HUES64 (cell line): ENCODE results near the gene FGD5.

Source experiments
- H3K27ac ChIP-seq: 2 replicates; pipeline ENCODE4 v1.7.0; 2013; ENCODE audit warnings: low read depth, low read length, inconsistent platforms
- H3K27me3 ChIP-seq: 2 replicates; pipeline ENCODE4 v1.6.1; 2013; ENCODE audit warnings: mild to moderate bottlenecking, low read length; ENCODE audit not compliant: insufficient read depth
- H3K36me3 ChIP-seq: 2 replicates; pipeline ENCODE4 v1.6.1; 2013; ENCODE audit warnings: mild to moderate bottlenecking, low read length; ENCODE audit not compliant: insufficient read depth
- H3K4me1 ChIP-seq: 2 replicates; pipeline ENCODE4 v1.6.1; 2013; ENCODE audit warnings: mild to moderate bottlenecking, low read length, moderate library complexity; ENCODE audit not compliant: insufficient read depth
- H3K4me3 ChIP-seq: 2 replicates; pipeline ENCODE4 v1.5.1; 2013; ENCODE audit warnings: mild to moderate bottlenecking, low read length, moderate library complexity
- H3K9ac ChIP-seq: 2 replicates; pipeline ENCODE4 v1.6.1; 2013; ENCODE audit warnings: mild to moderate bottlenecking, low read depth, low read length
- H3K9me3 ChIP-seq: 2 replicates; pipeline ENCODE4 v1.6.1; 2013; ENCODE audit warnings: low read depth, low read length; ENCODE audit not compliant: insufficient read depth
- WGBS: fragments of 150-250, 120-280 bp; methylation state at CpG from one replicate; pipeline ENCODE4 v1.1.7; 2013; ENCODE audit warnings: missing lambda C conversion rate; 5-methylcytosine and 5-hydroxymethylcytosine counted together

Gene FGD5

DNA sequence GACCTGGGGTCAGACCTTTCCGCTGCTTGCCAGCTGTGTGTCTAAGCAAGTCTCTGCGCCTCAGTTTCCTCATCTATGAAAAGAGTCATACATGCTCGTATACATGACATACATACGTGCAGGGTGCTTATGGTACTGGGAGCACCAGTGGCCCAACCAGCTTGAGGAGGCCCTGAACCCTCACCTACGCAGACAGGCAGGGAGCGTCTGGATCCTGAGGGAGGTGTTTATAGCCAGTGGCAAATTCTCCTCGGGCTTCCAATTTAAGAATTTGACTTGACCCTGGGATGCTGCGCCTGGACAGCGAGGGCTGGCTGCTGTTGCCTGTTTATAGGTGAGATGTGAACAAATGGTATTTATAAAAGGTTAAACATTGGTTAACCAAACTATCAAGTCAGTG is 17.7 kb upstream of the FGD5 start:
- no peaks in the 10 kb centered on the region for H3K36me3 ChIP-seq
- no peak overlapping the region for H3K27ac ChIP-seq
- H3K4me1 ChIP-seq = no peaks in the 10 kb centered on the region
- H3K4me3 ChIP-seq = no peak overlapping the region
- H3K27me3 ChIP-seq = no peaks in the 10 kb centered on the region
- 93% methylated on average over 9 of the region's 9 CpGs for WGBS
- H3K9ac ChIP-seq = no peak overlapping the region
- H3K9me3 ChIP-seq = no peaks in the 10 kb centered on the region

DNA sequence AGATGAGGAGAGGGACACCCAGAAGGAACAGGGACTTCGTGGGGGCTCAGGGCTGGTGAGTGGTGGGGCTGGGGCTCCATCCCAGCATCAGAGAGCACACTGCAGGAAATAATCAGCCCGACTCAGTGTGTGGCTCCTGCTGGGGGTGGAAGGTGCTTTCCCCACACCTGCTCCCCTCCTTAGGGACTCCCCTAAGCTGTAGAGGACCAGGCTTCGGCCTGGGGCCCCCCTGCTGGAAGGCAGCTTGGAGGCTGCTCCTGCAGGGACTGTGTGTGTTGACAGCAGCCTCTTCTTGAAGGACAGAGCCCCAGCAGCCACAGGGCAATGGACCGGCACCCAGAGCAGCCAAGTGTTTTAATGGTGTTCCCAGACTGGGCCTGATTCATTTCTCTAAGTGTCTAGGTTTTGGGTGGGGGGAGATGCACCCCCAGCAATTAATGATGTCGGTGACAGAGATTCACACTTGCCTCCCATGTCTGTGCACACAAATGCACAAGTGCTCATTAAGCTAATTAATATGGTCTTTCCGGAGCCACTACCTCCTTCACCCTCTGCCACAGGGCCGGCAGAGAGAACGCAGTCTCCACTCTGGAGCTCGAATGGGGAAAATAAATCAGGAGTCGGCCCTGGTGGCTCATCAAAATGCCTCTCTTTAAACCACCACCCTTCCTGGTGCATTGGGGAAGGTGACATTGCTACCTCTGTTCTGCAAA is 16.9 kb upstream of the FGD5 start:
- Histone ChIP-seq H3K9me3 (no peaks in the 10 kb centered on the region), H3K27me3 (no peaks in the 10 kb centered on the region; the same call in 1 of the 2 replicates)

DNA sequence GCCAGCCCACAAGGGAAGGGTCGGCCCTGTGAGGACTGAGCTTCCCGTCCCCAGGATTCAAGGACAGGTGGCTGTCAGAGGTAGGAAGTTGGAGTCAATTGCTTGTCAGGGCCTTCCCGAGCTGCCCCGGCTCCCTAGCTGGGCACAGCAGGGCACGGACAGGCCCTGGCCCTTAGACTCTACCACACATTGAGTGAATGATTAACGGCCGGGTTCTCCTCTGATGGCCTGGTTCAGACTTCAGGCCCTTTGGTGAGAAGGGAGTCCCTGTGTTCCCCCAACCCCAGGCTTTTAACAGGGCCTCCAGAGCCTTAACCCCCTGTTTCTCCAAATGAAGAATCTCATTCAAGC is 16.4 kb upstream of the FGD5 start:
- Histone ChIP-seq H3K27me3 (no peaks in the 10 kb centered on the region; the same call in 1 of the 2 replicates), H3K4me3 (no peak overlapping the region), H3K9me3 (no peaks in the 10 kb centered on the region), H3K9ac (no peak overlapping the region), H3K27ac (no peak overlapping the region), H3K4me1 (no peaks in the 10 kb centered on the region), H3K36me3 (no peaks in the 10 kb centered on the region)
- 78% methylated on average over 7 of the region's 7 CpGs for WGBS

More for the DNA sequence above, 16.9 kb upstream of the FGD5 start:
- H3K36me3 ChIP-seq = no peaks in the 10 kb centered on the region
- 76% methylated on average over 10 of the region's 10 CpGs for WGBS
- no peak overlapping the region for H3K9ac ChIP-seq
- no peak overlapping the region for H3K27ac ChIP-seq
- H3K4me1 ChIP-seq = no peaks in the 10 kb centered on the region
- H3K4me3 ChIP-seq = no peak overlapping the region

DNA sequence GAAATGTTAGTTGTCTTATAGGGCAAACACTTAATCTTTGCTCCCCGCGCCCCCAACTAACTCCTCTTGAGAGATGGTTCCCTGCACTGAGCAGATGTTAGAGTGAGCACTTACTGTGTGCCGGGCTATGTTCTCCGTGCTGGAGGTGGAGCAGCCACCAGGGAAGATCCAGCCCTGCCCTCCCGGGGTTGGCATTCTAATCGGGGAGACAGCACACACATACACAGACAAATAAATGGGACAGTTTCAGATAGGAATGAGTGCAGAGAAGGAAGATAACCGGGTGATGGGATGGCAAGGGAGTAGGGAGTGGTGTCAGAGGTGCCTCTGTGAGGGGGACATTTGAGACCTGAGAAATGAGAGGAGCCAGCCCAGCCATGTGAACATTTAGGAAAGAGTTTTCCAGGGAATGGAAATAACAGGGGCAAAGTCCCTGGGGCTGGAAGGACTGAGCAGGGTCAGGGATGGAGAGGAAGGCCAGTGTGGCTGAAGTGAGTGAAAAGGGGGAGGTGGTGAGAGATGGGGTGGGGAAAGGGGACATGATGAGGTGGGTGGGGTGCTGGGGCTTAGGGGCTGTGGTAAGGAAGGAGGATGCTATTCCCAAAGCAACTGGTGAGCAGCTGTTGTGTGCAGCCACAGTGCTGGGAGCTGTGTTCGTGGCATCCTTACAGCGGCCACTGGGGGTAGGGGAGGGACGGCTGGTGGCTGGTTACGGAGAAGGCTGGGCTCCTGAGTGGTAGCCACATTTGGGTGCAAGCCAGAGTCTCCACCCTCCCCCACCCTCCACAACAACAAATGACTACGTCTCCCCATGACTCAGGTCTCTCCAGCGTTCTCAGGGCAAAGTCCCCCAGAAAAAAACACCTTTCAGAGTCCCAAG is 15.4 kb upstream of the FGD5 start:
- no peaks in the 10 kb centered on the region for H3K36me3 ChIP-seq
- no peak overlapping the region for H3K9ac ChIP-seq
- no peaks in the 10 kb centered on the region for H3K9me3 ChIP-seq
- no peak overlapping the region for H3K4me3 ChIP-seq
- H3K27ac ChIP-seq = no peak overlapping the region
- 77% methylated on average over 11 of the region's 13 CpGs for WGBS
- peaks cover 6% of the 10 kb centered on the region for H3K27me3 ChIP-seq
- H3K4me1 ChIP-seq = no peaks in the 10 kb centered on the region

DNA sequence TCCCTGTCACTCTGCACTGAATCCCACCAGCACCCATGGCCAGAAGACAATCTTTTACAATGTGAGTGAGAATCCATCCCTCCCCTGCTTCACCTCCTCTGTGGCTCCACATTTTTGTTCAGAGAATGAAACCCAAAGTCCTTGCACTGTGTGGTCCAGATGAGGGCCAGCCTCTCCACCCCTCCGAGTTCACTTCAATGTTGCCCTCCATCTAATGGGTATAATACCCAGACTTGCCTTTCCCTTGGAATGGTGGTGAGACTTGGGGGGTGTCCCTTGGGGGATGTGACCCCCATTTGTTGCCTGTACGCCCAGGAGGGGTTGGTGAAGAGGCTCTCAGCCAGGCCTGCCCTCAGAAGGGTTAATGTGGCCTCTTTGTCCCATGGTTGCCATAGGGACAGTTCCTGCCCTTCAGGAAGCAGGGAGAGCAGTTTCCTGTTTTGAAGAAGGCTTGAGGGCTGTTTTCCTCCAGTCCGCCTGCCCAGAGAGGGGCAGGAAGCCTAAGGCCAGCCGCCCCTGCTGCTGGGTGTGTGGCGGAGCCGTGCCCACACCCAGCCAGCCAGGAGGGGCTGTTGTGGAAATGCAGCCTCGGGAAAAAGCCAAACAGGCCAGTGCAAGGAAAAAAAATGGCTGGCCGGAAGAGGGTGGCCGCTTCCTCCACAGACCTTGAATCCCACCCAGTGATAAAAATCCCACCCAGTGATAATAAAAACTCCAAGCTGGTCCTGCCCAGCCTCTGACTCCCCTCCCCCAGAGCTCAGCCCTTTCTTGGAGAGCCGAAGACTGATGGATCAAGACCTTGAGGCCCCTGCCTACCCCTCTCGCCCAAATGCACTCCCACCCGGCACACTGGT is 14.6 kb upstream of the FGD5 start:
- H3K4me1 ChIP-seq = no peaks in the 10 kb centered on the region
- H3K9me3 ChIP-seq = no peaks in the 10 kb centered on the region
- no peak overlapping the region for H3K4me3 ChIP-seq
- no peak overlapping the region for H3K27ac ChIP-seq
- no peak overlapping the region for H3K9ac ChIP-seq
- 79% methylated on average over 12 of the region's 12 CpGs for whole genome bisulfite sequencing
- peaks cover 14% of the 10 kb centered on the region for H3K27me3 ChIP-seq
- H3K36me3 ChIP-seq = no peaks in the 10 kb centered on the region

DNA sequence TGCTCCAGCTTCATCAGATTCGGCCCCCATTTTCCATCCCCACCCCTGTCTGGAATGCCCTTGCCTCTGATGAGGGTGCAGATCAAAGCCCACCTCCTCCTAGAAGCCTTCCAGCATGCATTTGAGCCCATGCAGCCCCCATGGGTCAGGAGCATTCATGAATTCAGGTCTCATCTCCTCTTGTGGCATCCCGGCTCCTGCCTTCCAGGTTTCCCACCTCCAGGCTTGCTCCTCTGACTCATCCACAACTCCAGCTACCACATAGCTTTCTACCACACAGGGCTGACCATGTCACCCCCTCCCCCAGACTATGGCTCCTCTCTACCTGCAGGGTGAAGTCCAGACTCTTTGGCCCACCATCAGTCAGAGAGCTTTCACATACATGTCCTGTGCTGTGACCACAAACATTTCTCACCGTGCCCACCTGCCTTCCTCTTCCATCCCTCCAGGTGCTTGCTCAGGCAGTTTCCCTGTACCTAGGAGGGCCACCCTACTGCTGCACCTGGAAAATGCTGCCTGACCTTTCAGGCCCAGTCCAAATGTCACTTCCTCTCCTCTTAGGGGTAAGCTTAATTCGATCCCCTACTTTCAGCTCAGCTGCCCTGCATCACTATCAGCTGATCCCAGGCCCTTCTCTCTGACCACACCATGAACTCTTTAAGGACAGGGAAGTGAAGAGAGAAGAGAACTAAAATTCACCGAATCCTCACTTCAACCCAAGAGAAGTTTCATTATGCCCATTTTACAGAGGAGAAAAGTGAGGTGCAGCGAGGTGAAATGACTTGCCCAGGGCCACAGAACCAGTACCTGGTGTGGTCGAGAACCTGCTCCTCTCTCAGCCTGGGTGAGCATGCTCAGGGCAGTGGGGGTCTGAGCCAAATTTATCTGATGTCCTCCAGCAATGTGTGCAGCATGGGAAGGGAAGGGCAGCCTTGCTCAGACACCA is 13.7 kb upstream of the FGD5 start:
- H3K36me3 ChIP-seq = no peaks in the 10 kb centered on the region
- H3K9ac ChIP-seq = no peak overlapping the region
- H3K27me3 ChIP-seq = peaks cover 23% of the 10 kb centered on the region
- H3K4me1 ChIP-seq = peaks cover 3% of the 10 kb centered on the region; the same call in 1 of the 2 replicates
- no peak overlapping the region for H3K4me3 ChIP-seq
- no peak overlapping the region for H3K27ac ChIP-seq
- no peaks in the 10 kb centered on the region for H3K9me3 ChIP-seq
- 71% methylated on average over 6 of the region's 7 CpGs for WGBS

DNA sequence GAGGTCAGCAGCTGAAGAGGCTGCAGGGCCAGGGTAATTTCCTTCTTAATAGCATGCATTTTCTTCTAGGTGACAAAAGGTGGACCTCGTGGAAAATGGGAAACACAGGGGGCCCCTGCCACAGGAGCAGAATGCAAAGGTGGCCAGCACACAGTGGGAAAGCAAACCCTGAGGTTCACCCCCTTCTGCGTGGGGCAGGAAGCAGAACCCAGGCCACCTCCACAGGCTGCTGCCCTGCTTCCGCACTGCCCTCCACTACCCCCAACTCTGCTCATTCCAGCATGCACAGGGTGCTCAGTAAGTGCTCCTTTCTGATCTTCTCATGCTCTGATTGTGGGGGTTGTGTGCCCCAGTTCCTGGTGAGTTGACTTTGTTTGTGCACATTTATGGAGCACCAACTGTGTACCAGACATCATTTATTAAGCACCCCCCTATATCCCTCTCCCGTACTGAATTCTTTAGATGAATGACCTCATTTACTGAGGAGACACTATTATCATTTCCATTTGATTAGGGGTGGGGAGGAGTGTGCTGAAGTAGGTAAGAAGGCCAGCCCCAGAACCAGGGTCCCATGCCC is 12.7 kb upstream of the FGD5 start:
- 73% methylated on average over 4 of the region's 4 CpGs for WGBS
- Histone ChIP-seq H3K9ac (no peak overlapping the region), H3K9me3 (no peaks in the 10 kb centered on the region), H3K36me3 (no peaks in the 10 kb centered on the region), H3K27ac (no peak overlapping the region), H3K4me3 (no peak overlapping the region), H3K27me3 (peaks cover 30% of the 10 kb centered on the region), H3K4me1 (peaks cover 3% of the 10 kb centered on the region; the same call in 1 of the 2 replicates)

DNA sequence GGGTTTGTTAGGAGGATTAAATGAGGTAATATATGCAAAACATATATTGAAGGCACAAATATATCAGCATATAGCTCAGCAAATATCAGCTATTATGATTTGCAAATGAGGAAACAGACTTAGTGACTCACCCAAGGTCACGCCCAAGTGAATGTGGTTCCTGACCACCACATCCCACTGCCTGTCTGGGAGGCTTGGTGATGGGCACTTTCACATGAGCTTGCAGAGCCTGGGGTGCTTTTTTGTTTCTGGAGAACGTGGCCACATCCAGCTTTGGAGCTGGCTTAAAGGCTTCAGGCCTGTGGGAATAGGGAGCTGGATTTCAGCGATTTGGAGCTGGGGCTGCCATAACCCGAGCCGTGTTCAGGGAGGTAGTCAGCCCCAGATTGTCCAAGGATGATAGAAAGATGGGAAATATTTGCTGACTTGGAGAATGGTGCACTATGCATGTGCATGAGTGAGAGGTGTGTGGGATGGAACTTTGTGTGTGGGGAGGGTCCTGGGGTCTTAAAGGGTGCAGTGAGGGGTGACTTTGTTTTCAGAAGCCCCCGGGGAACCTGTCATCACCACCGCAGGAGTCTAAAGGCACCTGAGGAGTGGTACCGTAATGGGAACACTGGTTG is 12.0 kb upstream of the FGD5 start:
- H3K9me3 ChIP-seq = no peaks in the 10 kb centered on the region
- peaks cover 3% of the 10 kb centered on the region; the same call in 1 of the 2 replicates for H3K4me1 ChIP-seq
- no peak overlapping the region for H3K4me3 ChIP-seq
- no peak overlapping the region for H3K9ac ChIP-seq
- H3K27me3 ChIP-seq = peaks cover 37% of the 10 kb centered on the region
- no peaks in the 10 kb centered on the region for H3K36me3 ChIP-seq
- H3K27ac ChIP-seq = no peak overlapping the region
- WGBS = 80% methylated on average over 8 of the region's 8 CpGs

DNA sequence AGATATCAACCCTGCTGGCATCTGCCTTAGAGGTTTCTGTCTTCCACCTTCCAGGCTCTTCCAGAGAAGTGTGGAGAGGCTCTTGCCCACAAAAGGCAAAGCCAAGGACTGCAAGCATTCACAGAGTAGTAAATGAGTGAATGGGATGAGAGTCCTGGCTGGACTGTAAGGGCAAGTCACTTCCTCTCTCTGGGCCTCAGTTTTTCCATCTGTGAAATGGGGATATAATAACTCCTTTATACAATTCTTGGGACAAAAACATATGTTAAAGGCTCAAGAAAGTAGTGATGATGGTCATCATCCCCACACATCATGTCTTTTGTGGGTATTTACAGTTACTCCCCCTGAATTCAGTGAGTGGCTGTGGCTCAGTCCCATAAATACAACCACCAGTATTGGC is 10.7 kb upstream of the FGD5 start:
- no peaks in the 10 kb centered on the region for H3K9me3 ChIP-seq
- no peaks in the 10 kb centered on the region for H3K36me3 ChIP-seq
- peaks cover 49% of the 10 kb centered on the region for H3K27me3 ChIP-seq
- peaks cover 9% of the 10 kb centered on the region; the same call in 1 of the 2 replicates for H3K4me1 ChIP-seq
- H3K9ac ChIP-seq = no peak overlapping the region
- no peak overlapping the region for H3K4me3 ChIP-seq
- no peak overlapping the region for H3K27ac ChIP-seq
